LNCaP clone FGC (cell line): ENCODE data around the gene KRT32.

Experiments used
- DNase-seq: peaks from one replicate; pipeline ENCODE4 v3.0.0-alpha.2; 2011; ENCODE audit warnings: low read depth
- H3K4me3 ChIP-seq: 2 replicates; pipeline ENCODE4 v1.5.1; 2011; ENCODE audit warnings: mild to moderate bottlenecking, low read depth, low read length, control low read depth
- CTCF ChIP-seq: IDR thresholded peaks from 2 replicates; pipeline ENCODE4 v1.5.1; 2012; ENCODE audit warnings: mild to moderate bottlenecking; ENCODE audit not compliant: control insufficient read depth, insufficient read depth; ENCODE audit errors: extremely low read depth

The KRT32 gene

DNA sequence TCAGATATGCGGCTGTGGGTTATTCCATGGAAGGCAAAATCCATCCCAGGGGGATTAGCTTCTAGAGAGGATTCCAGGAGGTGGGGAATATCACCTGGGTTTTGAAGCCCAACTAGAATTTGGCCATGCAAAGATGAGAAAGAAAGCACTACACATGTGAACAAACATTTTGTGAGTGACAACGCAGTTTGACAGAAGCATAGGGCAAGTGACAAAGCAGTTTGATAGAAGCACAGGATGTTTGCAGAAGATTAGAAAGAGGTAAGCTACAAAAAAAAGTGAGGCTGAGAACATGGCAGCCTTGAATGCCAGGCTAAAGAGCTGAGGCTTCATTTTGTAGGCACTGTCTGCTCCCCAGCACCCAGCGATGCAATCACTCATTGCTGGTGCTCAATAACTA is 14.1 kb downstream of the KRT32 start:
- TF ChIP-seq CTCF: no peak
- no peak overlapping the region for H3K4me3 ChIP-seq
- DNase-seq: no peak

DNA sequence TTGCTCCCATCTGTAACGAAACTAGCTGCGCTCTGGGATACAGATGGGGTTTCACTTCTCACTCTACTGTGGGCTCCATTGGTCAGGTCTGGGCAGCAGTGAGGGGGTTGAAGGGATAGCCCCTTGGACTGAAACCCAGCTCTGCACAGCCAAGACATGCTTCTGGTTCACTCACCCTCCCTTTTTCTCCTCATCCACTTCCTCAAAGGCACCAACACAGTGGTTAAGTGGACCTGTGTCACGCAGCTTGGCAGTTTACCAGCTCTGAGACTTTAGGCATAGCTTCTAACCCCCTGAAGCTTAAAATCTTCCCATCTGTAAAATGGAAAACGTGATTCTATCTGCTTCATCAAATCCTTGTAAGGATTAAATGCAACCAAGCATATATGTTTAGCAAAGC is 14.9 kb downstream of the KRT32 start:
- DNase-seq: no peak
- TF ChIP-seq CTCF: no peak
- H3K4me3 ChIP-seq: no peak overlapping the region

DNA sequence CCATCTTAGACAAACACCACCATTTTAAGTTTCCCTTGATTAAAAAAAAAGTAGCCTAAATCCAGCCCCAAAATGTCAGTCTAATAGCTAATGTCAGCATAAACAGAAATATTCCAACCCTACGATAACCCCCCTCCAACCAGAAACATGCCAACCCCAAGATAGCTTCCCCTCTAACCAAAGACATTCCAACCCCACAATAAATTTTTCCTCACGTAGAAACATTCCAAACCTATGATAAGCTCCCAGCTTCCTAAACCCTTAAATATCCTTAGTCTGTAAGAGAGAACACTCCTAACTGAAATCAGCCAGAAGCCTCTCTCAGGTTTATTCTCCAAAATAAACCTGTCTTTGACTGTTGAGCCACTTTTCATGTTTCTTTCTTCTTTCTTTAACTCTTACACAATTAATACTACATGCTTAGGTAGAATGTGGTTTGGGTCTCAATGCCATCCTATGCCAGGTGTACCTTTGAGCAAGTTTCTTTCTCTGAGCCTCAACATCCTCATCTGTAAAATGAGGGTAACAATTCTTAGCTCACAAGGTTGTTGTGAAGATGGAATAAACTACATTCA is 15.9 kb downstream of the KRT32 start:
- no peak for TF ChIP-seq CTCF

DNA sequence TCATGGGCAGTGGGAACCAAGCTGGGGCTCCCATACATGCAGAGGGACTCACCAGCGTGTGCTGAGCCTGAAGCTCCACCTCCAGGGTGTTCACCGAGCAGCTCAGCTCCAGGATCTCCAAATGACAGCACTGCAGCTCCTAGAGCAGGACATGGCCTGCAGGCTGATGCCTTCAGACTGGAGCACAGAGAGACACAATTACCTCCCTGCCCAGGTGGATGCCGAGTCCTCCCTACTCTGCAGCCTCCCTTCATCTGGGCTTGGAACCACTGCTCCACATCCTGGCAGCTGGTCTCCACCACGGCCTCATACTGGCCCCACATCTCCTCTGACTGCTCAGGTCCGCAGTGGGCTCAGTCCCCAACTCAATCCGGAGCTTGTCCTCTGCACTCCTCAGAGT is 18.2 kb downstream of the KRT32 start:
- no peak for DNase-seq
- no peak overlapping the region for H3K4me3 ChIP-seq
- TF ChIP-seq CTCF: no peak

More for the DNA sequence above, 15.9 kb downstream of the KRT32 start:
- DNase-seq: no peak
- H3K4me3 ChIP-seq: no peak overlapping the region

DNA sequence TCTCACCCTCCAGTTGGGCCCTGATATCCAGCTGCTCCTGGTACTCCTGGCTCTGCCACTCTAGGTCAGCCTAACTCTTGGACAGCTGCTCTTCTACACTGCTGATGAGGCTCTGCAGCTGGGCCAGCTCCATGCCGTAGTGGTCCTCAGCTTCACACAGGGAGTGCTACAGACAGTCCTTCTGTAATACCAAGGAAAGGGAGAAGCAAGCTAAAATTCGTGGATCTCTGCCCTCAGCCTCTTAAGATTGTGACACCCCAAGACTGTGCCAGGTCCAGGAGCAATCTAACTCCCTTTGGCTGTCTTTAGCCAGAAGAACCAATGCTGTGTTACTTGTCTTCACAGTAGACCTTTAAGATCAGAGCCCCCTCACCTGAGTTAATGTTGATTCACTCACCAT is 18.7 kb downstream of the KRT32 start:
- H3K4me3 ChIP-seq: no peak overlapping the region
- no peak for DNase-seq
- no peak for TF ChIP-seq CTCF

DNA sequence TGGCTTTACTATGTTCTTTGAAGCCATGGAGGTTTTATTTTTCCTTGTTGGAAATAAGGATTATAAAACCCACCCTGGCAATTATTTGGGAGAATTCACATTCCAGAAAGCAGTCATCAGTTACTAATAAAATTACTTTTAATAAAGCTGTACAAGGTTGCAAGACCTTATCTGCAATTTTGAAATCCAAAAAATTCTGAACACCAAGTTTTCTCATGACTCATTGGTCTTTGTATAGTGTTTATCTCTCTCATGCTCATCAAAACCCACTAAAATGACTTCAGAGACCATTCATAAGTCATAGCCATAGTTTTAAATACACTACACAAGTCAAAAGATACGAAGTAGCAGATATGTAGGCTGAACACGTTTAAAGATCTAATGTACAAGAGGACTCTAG is 20.4 kb downstream of the KRT32 start:
- DNase-seq: no peak
- H3K4me3 ChIP-seq: no peak overlapping the region
- TF ChIP-seq CTCF: no peak

- DNase-seq: no peak
- TF ChIP-seq CTCF: no peak
- H3K4me3 ChIP-seq: no peak overlapping the region
These were observed 22.5 kb downstream of the KRT32 start for GRCh38 chr17:41444640-41445039.
